DND-41 (cell line): ENCODE measurements around the gene OR2B6.

Experiments
- ATAC-seq: fragments of 200-7000 bp; cut with Tn5 transposase; 3 replicates; pipeline ENCODE4 v1.9.1; 2021; ENCODE audit warnings: low read depth; ENCODE audit not compliant: insufficient read depth
- DNase-seq: peaks from one replicate; pipeline ENCODE4 v3.0.0-alpha.2; 2020
- H2AFZ ChIP-seq: 2 replicates; pipeline ENCODE4 v1.6.0; 2012; ENCODE audit warnings: low read depth, low read length
- H3K27ac ChIP-seq: 2 replicates; pipeline ENCODE4 v1.5.1; 2012; ENCODE audit warnings: low read length, inconsistent platforms
- H3K27me3 ChIP-seq: fragments of 200-600 bp; sonication (generic); 2 replicates; pipeline ENCODE4 v1.6.0; 2012; ENCODE audit warnings: low read length, mild to moderate bottlenecking, inconsistent platforms; ENCODE audit not compliant: insufficient read depth, poor library complexity
- H3K36me3 ChIP-seq: 2 replicates; pipeline ENCODE4 v1.5.1; 2012; ENCODE audit warnings: low read length, inconsistent platforms; ENCODE audit not compliant: insufficient read depth
- H3K4me1 ChIP-seq: 2 replicates; pipeline ENCODE4 v1.5.1; 2012; ENCODE audit warnings: mild to moderate bottlenecking, low read length; ENCODE audit not compliant: insufficient read depth
- H3K4me2 ChIP-seq: 2 replicates; pipeline ENCODE4 v1.6.0; 2012; ENCODE audit warnings: mild to moderate bottlenecking, moderate library complexity, low read length, inconsistent platforms; ENCODE audit not compliant: insufficient read depth
- H3K4me3 ChIP-seq, 2 experiments: fragments of 200-600 bp in 1 of 2; shearing (Covaris generic) in 1 of 2; 2 replicates each; pipeline ENCODE4 v1.5.1; 2012 to 2016; ENCODE audit warnings: inconsistent platforms in 2 of 2, low read length in 2 of 2, mild to moderate bottlenecking in 2 of 2, low read depth in 1 of 2, moderate library complexity in 1 of 2
- H3K79me2 ChIP-seq: 2 replicates; pipeline ENCODE4 v1.6.0; 2012; ENCODE audit warnings: low read length, inconsistent platforms; ENCODE audit not compliant: insufficient read depth
- H3K9ac ChIP-seq: 2 replicates; pipeline ENCODE4 v1.6.0; 2012; ENCODE audit warnings: low read depth, mild to moderate bottlenecking, inconsistent platforms, low read length, moderate library complexity
- H3K9me3 ChIP-seq: 2 replicates; pipeline ENCODE4 v1.5.1; 2012; ENCODE audit warnings: low read length, moderate library complexity, mild to moderate bottlenecking, inconsistent platforms; ENCODE audit not compliant: insufficient read depth, severe bottlenecking
- H4K20me1 ChIP-seq: 2 replicates; pipeline ENCODE4 v1.6.0; 2012; ENCODE audit warnings: low read length; ENCODE audit not compliant: insufficient read depth
- EZH2 ChIP-seq: IDR thresholded peaks from 3 replicates; pipeline ENCODE4 v1.6.1; 2012; ENCODE audit warnings: borderline replicate concordance, low read depth, mild to moderate bottlenecking, moderate library complexity, low read length, inconsistent platforms; ENCODE audit not compliant: severe bottlenecking
- TF ChIP-seq, protein P1 (sequence below): IDR thresholded peaks from 2 replicates; pipeline ENCODE4 v1.5.1; 2012; ENCODE audit warnings: borderline replicate concordance, low read length, moderate library complexity, mild to moderate bottlenecking; ENCODE audit not compliant: poor library complexity, severe bottlenecking; ENCODE audit errors: extremely low read depth

The OR2B6 gene

DNA sequence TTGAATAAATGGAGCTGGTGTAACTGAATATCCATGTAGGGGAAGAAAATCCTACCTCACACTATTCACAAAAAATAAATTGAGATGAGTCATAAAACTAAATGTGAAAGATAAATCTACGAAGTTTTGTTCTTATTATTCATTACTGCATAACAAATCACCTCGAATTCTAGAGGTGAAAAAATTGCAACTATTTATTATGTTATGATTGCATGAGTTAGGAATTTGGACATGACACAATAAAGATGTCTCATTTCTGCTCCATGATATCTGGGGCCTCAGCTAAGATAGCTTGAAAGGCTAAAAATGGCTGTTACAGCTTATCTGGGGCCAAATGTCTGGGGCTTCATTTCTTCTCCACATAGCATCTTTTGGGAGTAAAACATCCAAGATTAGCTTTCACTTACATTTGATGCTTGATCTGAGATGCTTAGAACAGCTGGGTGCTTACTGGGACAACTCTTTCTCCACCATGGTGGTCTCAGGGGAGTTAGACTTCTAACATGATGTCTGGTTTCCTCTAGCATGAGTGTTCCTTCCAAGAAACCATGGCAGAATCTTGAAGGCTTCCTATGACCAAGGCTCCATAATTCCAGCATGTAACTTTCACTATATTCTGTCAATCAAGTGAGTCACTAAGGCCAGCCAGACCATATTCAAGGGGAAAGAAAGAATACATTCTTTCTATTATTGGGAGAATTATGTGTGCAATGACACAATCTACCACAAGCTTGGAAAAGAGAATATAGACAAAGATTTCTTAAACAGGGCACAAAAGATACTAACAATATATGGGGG is 30.1 kb downstream of the OR2B6 start:
- no peaks in the 10 kb centered on the region for H3K27me3 ChIP-seq
- no peak for ATAC-seq

DNA sequence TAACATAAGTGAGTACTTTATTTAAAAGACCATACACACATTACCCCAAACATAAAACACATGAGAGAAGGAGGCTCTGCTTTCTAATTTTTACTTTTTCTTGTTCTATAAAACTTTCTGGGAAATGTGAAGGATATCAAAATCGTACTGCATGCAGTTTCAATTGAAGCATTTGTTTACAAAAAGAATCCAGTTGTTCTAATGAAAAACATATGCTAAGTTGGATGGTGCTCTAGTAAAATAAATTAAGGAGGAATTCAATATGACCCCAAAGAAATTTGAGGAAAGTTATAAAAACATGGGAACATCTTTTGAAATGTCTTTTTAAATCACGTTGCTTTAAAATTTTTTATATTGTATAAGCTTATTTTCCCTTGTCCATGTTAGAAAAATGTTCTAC is 37.6 kb downstream of the OR2B6 start:
- H3K4me3 ChIP-seq: no peak overlapping the region
- H4K20me1 ChIP-seq: no peaks in the 10 kb centered on the region
- no peak overlapping the region for H2AFZ ChIP-seq
- no peak overlapping the region for H3K27ac ChIP-seq
- H3K79me2 ChIP-seq: no peaks in the 10 kb centered on the region
- ATAC-seq (no peak), DNase-seq (no peak)
- H3K36me3 ChIP-seq: no peaks in the 10 kb centered on the region
- no peak overlapping the region for H3K4me2 ChIP-seq
- peaks cover 13% of the 10 kb centered on the region for H3K27me3 ChIP-seq
- H3K9ac ChIP-seq: no peak overlapping the region
- H3K9me3 ChIP-seq: no peaks in the 10 kb centered on the region
- TF ChIP-seq EZH2: no peak
- H3K4me1 ChIP-seq: no peaks in the 10 kb centered on the region

More for the DNA sequence above, 30.1 kb downstream of the OR2B6 start:
- no peak for DNase-seq
- Histone ChIP-seq H4K20me1 (no peaks in the 10 kb centered on the region), H3K4me2 (no peak overlapping the region), H3K9me3 (no peaks in the 10 kb centered on the region), H3K4me3 (no peak overlapping the region), H3K79me2 (no peaks in the 10 kb centered on the region), H3K4me1 (no peaks in the 10 kb centered on the region), H2AFZ (no peak overlapping the region), H3K27ac (no peak overlapping the region), H3K36me3 (no peaks in the 10 kb centered on the region), H3K9ac (no peak overlapping the region)
- TF ChIP-seq, protein P1, sequence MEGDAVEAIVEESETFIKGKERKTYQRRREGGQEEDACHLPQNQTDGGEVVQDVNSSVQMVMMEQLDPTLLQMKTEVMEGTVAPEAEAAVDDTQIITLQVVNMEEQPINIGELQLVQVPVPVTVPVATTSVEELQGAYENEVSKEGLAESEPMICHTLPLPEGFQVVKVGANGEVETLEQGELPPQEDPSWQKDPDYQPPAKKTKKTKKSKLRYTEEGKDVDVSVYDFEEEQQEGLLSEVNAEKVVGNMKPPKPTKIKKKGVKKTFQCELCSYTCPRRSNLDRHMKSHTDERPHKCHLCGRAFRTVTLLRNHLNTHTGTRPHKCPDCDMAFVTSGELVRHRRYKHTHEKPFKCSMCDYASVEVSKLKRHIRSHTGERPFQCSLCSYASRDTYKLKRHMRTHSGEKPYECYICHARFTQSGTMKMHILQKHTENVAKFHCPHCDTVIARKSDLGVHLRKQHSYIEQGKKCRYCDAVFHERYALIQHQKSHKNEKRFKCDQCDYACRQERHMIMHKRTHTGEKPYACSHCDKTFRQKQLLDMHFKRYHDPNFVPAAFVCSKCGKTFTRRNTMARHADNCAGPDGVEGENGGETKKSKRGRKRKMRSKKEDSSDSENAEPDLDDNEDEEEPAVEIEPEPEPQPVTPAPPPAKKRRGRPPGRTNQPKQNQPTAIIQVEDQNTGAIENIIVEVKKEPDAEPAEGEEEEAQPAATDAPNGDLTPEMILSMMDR: no peak
- TF ChIP-seq EZH2: no peak

DNA sequence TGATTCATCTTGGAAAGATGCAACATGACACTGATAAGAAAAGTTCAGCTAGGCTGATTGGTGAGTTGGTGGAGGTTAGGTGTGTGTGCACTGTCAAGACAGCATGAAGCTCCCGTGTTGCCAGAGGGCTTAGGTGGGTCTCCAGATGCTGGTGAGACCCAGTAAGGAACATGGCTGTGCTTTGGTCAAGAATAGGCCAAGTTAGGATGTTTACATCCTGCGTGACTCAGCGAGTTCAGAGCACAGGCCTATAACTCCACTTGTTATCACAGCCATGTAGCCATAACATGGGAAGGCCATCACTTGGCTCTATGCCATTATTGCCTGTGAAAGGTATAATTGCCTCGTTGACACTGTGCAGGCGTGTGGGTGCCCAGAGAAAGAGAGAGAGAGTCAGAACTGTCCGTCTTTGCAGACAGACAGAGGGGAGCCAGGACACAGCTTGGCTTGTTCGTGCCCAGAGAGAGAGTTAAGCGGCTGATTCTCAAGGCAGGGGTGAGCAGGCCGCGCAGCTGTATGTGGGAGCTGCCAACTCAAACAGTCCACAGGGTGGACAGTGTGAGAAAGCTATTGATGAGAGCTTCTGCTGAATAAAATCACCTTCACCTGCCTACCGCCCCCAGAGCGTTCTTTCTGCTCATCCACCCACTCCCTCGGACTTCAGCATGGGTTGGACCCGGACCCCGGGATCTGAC is 43.5 kb downstream of the OR2B6 start:
- Histone ChIP-seq H2AFZ (no peak overlapping the region), H3K27me3 (peaks cover 9% of the 10 kb centered on the region), H3K36me3 (no peaks in the 10 kb centered on the region), H3K9ac (no peak overlapping the region), H3K4me3 (no peak overlapping the region), H3K79me2 (no peaks in the 10 kb centered on the region), H3K4me1 (no peaks in the 10 kb centered on the region), H3K9me3 (no peaks in the 10 kb centered on the region), H4K20me1 (no peaks in the 10 kb centered on the region), H3K4me2 (no peak overlapping the region), H3K27ac (no peak overlapping the region)
- DNase-seq: no peak
- TF ChIP-seq, protein P1: no peak
- TF ChIP-seq EZH2: no peak
- ATAC-seq: no peak

DNA sequence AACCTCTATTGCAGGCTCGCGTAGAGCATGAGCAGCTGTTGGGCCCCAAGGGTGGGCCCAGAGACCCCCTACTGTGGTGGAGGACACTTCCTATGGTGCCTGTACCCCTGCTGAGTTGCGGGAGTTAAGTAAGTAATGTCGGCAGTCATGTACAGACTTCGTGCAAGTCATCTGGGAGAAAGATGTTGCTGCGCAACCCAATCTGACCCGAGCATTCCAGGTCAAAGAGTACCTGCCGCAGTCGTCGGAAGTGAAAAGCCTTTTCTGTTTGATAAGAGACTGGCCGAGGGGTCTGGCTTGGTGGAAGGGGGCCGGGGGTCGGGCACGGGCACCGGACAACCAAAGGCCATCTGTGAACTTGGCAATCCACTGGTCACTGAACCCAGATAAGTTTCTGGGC is 44.3 kb downstream of the OR2B6 start:
- no peaks in the 10 kb centered on the region for H4K20me1 ChIP-seq
- H3K27me3 ChIP-seq: peaks cover 3% of the 10 kb centered on the region
- no peak overlapping the region for H3K9ac ChIP-seq
- no peak for TF ChIP-seq EZH2
- TF ChIP-seq, protein P1: no peak
- H3K27ac ChIP-seq: no peak overlapping the region
- H2AFZ ChIP-seq: no peak overlapping the region
- H3K4me1 ChIP-seq: no peaks in the 10 kb centered on the region
- no peaks in the 10 kb centered on the region for H3K79me2 ChIP-seq
- DNase-seq: no peak
- H3K4me2 ChIP-seq: no peak overlapping the region
- ATAC-seq: no peak
- H3K4me3 ChIP-seq: no peak overlapping the region
- no peaks in the 10 kb centered on the region for H3K9me3 ChIP-seq
- no peaks in the 10 kb centered on the region for H3K36me3 ChIP-seq
